ENCODE data around the gene MC1R.

DNA sequence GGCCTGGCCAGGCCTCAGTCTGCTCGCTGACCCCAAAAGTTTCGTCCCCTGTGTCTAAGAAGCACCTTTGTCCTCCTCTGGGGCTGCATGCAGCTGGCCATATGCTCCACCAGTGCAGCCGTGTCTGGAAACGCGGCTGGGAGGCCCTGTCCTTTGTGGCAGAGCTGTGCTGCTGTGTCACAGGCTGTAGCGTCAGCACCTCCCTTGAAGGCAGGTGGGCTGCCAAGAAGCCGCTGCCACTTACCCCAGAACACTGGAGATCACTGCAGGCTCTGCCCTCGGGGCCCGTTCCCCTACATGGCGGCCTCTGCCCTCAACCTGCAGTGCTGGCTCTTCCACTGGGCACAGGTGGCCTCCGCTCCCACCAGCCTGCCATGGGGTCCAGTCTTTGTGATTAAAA lies 15.7 kb upstream of the MC1R start:
- TF ChIP-seq, protein P1, sequence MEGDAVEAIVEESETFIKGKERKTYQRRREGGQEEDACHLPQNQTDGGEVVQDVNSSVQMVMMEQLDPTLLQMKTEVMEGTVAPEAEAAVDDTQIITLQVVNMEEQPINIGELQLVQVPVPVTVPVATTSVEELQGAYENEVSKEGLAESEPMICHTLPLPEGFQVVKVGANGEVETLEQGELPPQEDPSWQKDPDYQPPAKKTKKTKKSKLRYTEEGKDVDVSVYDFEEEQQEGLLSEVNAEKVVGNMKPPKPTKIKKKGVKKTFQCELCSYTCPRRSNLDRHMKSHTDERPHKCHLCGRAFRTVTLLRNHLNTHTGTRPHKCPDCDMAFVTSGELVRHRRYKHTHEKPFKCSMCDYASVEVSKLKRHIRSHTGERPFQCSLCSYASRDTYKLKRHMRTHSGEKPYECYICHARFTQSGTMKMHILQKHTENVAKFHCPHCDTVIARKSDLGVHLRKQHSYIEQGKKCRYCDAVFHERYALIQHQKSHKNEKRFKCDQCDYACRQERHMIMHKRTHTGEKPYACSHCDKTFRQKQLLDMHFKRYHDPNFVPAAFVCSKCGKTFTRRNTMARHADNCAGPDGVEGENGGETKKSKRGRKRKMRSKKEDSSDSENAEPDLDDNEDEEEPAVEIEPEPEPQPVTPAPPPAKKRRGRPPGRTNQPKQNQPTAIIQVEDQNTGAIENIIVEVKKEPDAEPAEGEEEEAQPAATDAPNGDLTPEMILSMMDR (conservative IDR thresholded peaks at IDR 0.05) = no peak
- TF ChIP-seq ZFX (IDR thresholded peaks at IDR 0.05) = no peak
